Activated naive CD4-positive, alpha-beta T cell treated with anti-CD3 and anti-CD28 coated beads, Interleukin-2, amount 10 ng/mL, durations not matched to agents 7 days and 5 days (primary cell): ENCODE measurements around the gene ANTXR2.

Source experiments
- CTCF ChIA-PET: fragments of 350-600 bp; sonication (Branson Sonifier 250); formaldehyde crosslinking; loops from one replicate; lab custom pipeline; 2021; ENCODE audit warnings: antibody characterized with exemption; lab: Charles Lee
- DNase-seq: peaks from one replicate; pipeline ENCODE4 v3.0.0-alpha.2; 2020
- H3K27ac Mint-ChIP-seq: one replicate; pipeline ENCODE4 v1.8.0; 2021; ENCODE audit warnings: mild to moderate bottlenecking, moderate library complexity, mixed read lengths
- H3K27me3 Mint-ChIP-seq: one replicate; pipeline ENCODE4 v1.8.0; 2021; ENCODE audit warnings: mild to moderate bottlenecking, mixed read lengths
- H3K36me3 Mint-ChIP-seq: one replicate; pipeline ENCODE4 v1.8.0; 2021; ENCODE audit warnings: mixed read lengths
- H3K4me1 Mint-ChIP-seq: one replicate; pipeline ENCODE4 v1.8.0; 2021; ENCODE audit warnings: mixed read lengths
- H3K4me3 Mint-ChIP-seq: one replicate; pipeline ENCODE4 v1.8.0; 2021; ENCODE audit warnings: mild to moderate bottlenecking, moderate library complexity, mixed read lengths
- H3K9me3 Mint-ChIP-seq: one replicate; pipeline ENCODE4 v1.8.0; 2021; ENCODE audit warnings: mixed read lengths

The ANTXR2 gene

GRCh38 chr4:80070880-80071603 is 2.0 kb downstream of the ANTXR2 start:
- DNase-seq = no peak
- H3K4me3 Mint-ChIP-seq = peak overlapping the region; percentile 99
- peaks cover 54% of the 10 kb centered on the region for H3K36me3 Mint-ChIP-seq
- H3K4me1 Mint-ChIP-seq = peaks cover 78% of the 10 kb centered on the region
- H3K27me3 Mint-ChIP-seq = no peaks in the 10 kb centered on the region
- CTCF ChIA-PET = interaction anchor here (0.6 to 1.2 kb wide), 2 partner anchors 8 to 132 kb away, joined by 3 to 4 read pairs; no protein-coding TSS in a partner anchor
- H3K9me3 Mint-ChIP-seq = no peaks in the 10 kb centered on the region
- peak overlapping the region; percentile 94 for H3K27ac Mint-ChIP-seq

GRCh38 chr4:80069837-80070731 is 2.9 kb downstream of the ANTXR2 start:
- no peak for DNase-seq
- H3K27ac Mint-ChIP-seq = peak overlapping the region; percentile 43
- H3K4me1 Mint-ChIP-seq = peaks cover 70% of the 10 kb centered on the region
- H3K36me3 Mint-ChIP-seq = peaks cover 59% of the 10 kb centered on the region
- CTCF ChIA-PET = no interaction called here
- no peaks in the 10 kb centered on the region for H3K27me3 Mint-ChIP-seq
- no peaks in the 10 kb centered on the region for H3K9me3 Mint-ChIP-seq
- peak overlapping the region; percentile 99 for H3K4me3 Mint-ChIP-seq

- Mint-ChIP-seq H3K4me1 (peaks cover 66% of the 10 kb centered on the region), H3K36me3 (peaks cover 61% of the 10 kb centered on the region), H3K27me3 (no peaks in the 10 kb centered on the region), H3K27ac (no peak overlapping the region), H3K4me3 (no peak overlapping the region), H3K9me3 (no peaks in the 10 kb centered on the region)
- DNase-seq = no peak
- CTCF ChIA-PET = no interaction called here
Measured at GRCh38 chr4:80069108-80069836, 3.8 kb downstream of the ANTXR2 start.

GRCh38 chr4:80065601-80066000 is 7.4 kb downstream of the ANTXR2 start:
- H3K4me1 Mint-ChIP-seq = peaks cover 39% of the 10 kb centered on the region
- H3K4me3 Mint-ChIP-seq = no peak overlapping the region
- CTCF ChIA-PET = no interaction called here
- DNase-seq = no peak
- H3K27ac Mint-ChIP-seq = no peak overlapping the region
- peaks cover 66% of the 10 kb centered on the region for H3K36me3 Mint-ChIP-seq
- no peaks in the 10 kb centered on the region for H3K9me3 Mint-ChIP-seq
- H3K27me3 Mint-ChIP-seq = no peaks in the 10 kb centered on the region

GRCh38 chr4:80062527-80062926 is 10.5 kb downstream of the ANTXR2 start:
- DNase-seq = no peak
- Mint-ChIP-seq H3K4me3 (no peak overlapping the region), H3K4me1 (peaks cover 35% of the 10 kb centered on the region), H3K27me3 (no peaks in the 10 kb centered on the region), H3K9me3 (no peaks in the 10 kb centered on the region), H3K36me3 (peaks cover 52% of the 10 kb centered on the region), H3K27ac (no peak overlapping the region)
- CTCF ChIA-PET = interaction anchor here (0.7 kb wide), 1 partner anchor 9 kb away, joined by 3 read pairs; no protein-coding TSS in a partner anchor

- Mint-ChIP-seq H3K27ac (no peak overlapping the region), H3K27me3 (no peaks in the 10 kb centered on the region), H3K36me3 (peaks cover 50% of the 10 kb centered on the region), H3K4me1 (peaks cover 33% of the 10 kb centered on the region), H3K4me3 (no peak overlapping the region), H3K9me3 (no peaks in the 10 kb centered on the region)
- CTCF ChIA-PET = interaction anchor here (1.7 to 1.9 kb wide), 2 partner anchors 12 to 122 kb away, joined by 5 to 13 read pairs; partner anchors contain the start of gene ANTXR2
- no peak for DNase-seq
Measured at GRCh38 chr4:80060804-80061203, 12.2 kb downstream of the ANTXR2 start.

- H3K4me1 Mint-ChIP-seq = peaks cover 36% of the 10 kb centered on the region
- peak overlapping the region; percentile 94 for H3K27ac Mint-ChIP-seq
- H3K9me3 Mint-ChIP-seq = no peaks in the 10 kb centered on the region
- peaks cover 49% of the 10 kb centered on the region for H3K36me3 Mint-ChIP-seq
- CTCF ChIA-PET = interaction anchor here (1.1 to 1.6 kb wide), 3 partner anchors 16 to 141 kb away, joined by 3 to 9 read pairs (median 5); no protein-coding TSS in a partner anchor
- DNase-seq = peak; percentile 53
- no peaks in the 10 kb centered on the region for H3K27me3 Mint-ChIP-seq
- H3K4me3 Mint-ChIP-seq = peak overlapping the region; percentile 67
Measured at GRCh38 chr4:80058740-80059139, 14.3 kb downstream of the ANTXR2 start.

- Mint-ChIP-seq H3K4me3 (no peak overlapping the region), H3K27me3 (no peaks in the 10 kb centered on the region), H3K27ac (no peak overlapping the region), H3K36me3 (peaks cover 59% of the 10 kb centered on the region), H3K9me3 (no peaks in the 10 kb centered on the region), H3K4me1 (peaks cover 30% of the 10 kb centered on the region)
- CTCF ChIA-PET = interaction anchor here (0.7 kb wide), 1 partner anchor 126 kb away, joined by 3 read pairs; no protein-coding TSS in a partner anchor
- DNase-seq = no peak
Measured at GRCh38 chr4:80054375-80054774, 18.7 kb downstream of the ANTXR2 start.

GRCh38 chr4:80053140-80053910 is 19.7 kb downstream of the ANTXR2 start:
- H3K4me3 Mint-ChIP-seq = no peak overlapping the region
- peaks cover 19% of the 10 kb centered on the region for H3K4me1 Mint-ChIP-seq
- no peaks in the 10 kb centered on the region for H3K27me3 Mint-ChIP-seq
- H3K27ac Mint-ChIP-seq = no peak overlapping the region
- H3K36me3 Mint-ChIP-seq = peaks cover 63% of the 10 kb centered on the region
- CTCF ChIA-PET = interaction anchor here (0.7 to 1.2 kb wide), 2 partner anchors 19 to 136 kb away, joined by 3 read pairs; no protein-coding TSS in a partner anchor
- H3K9me3 Mint-ChIP-seq = no peaks in the 10 kb centered on the region
- DNase-seq = no peak

- Mint-ChIP-seq H3K27ac (no peak overlapping the region), H3K9me3 (no peaks in the 10 kb centered on the region), H3K4me3 (no peak overlapping the region), H3K4me1 (peaks cover 5% of the 10 kb centered on the region), H3K27me3 (no peaks in the 10 kb centered on the region), H3K36me3 (peaks cover 55% of the 10 kb centered on the region)
- DNase-seq = no peak
- CTCF ChIA-PET = no interaction called here
Measured at GRCh38 chr4:80049813-80050534, 23.1 kb downstream of the ANTXR2 start.

- Mint-ChIP-seq H3K27ac (no peak overlapping the region), H3K4me3 (no peak overlapping the region), H3K4me1 (peaks cover 4% of the 10 kb centered on the region), H3K36me3 (peaks cover 53% of the 10 kb centered on the region), H3K27me3 (no peaks in the 10 kb centered on the region), H3K9me3 (no peaks in the 10 kb centered on the region)
- CTCF ChIA-PET = no interaction called here
- DNase-seq = no peak
Measured at GRCh38 chr4:80049402-80049801, 23.6 kb downstream of the ANTXR2 start.

- peaks cover 53% of the 10 kb centered on the region for H3K36me3 Mint-ChIP-seq
Measured at GRCh38 chr4:80045786-80046185, 27.2 kb downstream of the ANTXR2 start.

More at GRCh38 chr4:80045786-80046185, 27.2 kb downstream of the ANTXR2 start:
- Mint-ChIP-seq H3K9me3 (no peaks in the 10 kb centered on the region), H3K4me1 (no peaks in the 10 kb centered on the region), H3K27me3 (no peaks in the 10 kb centered on the region), H3K4me3 (no peak overlapping the region), H3K27ac (no peak overlapping the region)
- CTCF ChIA-PET = interaction anchor here (0.9 to 1.2 kb wide), 3 partner anchors 10 to 128 kb away, joined by 3 to 4 read pairs (median 3); no protein-coding TSS in a partner anchor
- DNase-seq = no peak
